Measurements from ENCODE around the gene PRB4.
"Not testable (repeated sequence)": the region's sequence is repeated elsewhere in the genome, so short reads cannot be mapped to it uniquely, and the experiment has no call there.

The PRB4 gene

GRCh38 chr12:11310336-11310735 lies at the start of gene PRB4:
Gene PRB4 (minus strand): TSS chr12:11310436. CDS start chr12:11310398, 38 bp downstream.
- DNase-seq: no peak

DNA sequence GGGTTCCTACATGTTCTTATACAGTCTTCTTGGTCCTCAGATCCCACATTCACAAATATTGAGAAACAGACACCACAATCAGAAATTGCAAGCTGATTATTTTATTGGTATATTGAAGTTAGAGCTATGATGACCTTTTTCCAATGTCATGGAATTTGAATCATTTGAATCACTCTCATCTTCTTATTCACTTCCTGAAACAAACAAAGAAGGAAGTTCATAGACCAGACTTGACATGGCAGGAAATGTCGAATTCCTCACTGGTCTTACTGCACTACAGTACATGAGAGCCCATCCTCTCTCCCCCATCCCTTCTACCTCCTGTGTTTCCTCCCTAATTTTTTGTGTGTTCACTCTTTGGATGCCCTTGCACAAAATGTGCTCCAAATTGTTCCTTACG lies 41.5 kb upstream of the PRB4 start:
- not testable (repeated sequence) for DNase-seq

GRCh38 chr12:11348439-11348838 lies 38.2 kb upstream of the PRB4 start:
- no peak for DNase-seq

DNA sequence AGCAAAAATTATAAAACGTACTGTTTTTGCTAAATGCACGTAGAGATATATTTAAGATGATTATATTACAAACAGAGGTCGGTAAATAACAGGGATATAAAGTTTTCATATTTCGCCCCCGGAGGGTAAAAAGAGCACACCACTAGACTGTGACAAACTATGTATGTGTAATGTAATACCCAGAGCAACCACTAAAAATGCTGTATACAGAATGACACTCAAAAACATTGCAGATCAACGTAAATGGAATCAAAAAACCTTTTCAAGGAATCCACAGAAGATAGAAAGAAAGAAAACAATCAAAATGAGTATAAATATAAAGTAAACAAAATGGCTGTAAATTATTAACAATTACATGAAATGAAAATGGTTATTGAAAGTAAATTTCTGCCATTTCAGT lies 37.6 kb upstream of the PRB4 start:
- DNase-seq: no peak

- no peak for DNase-seq
These were observed 34.3 kb upstream of the PRB4 start for GRCh38 chr12:11344500-11344899.

DNA sequence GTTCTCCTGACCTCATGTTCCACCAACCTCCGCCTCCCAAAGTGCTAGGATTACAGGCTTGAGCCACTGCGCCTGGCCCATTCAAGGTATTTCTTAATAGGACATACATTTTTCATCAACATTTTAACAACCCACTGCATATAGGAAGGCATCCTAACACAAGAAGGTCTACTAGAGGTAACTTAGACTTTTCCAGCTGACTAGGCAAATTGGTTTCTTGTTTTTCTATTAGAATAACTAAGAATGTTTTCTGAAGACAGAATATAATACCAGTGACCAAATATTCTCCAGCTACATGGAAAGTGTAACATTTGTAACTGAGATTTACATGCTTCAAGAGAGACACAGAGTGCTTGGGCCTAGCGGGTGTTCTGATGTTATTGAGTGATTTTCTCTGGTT lies 14.2 kb upstream of the PRB4 start:
- DNase-seq: no peak

GRCh38 chr12:11321980-11322379 lies 11.7 kb upstream of the PRB4 start:
- no peak for DNase-seq

DNA sequence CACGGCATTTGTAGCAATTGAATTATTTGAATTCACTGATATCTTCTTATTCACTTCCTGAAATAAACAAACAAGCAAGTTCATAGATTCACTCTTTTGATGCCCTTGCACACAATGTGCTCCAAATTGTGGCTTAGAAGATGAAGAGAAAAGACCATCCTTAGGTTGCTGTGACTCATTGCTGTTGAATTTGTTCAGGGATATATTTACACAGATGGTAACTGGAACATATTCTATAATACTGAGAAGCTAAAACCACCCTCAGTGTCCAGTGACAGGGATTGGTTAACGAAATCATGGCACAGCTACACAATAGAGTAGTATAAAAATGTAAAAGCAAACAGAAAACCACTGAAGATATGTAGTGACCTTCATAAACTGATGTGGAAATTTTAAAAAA lies 3.1 kb downstream of the PRB4 start:
- no peak for DNase-seq

- DNase-seq: no peak
These were observed 36.8 kb downstream of the PRB4 start for GRCh38 chr12:11273449-11273848.

DNA sequence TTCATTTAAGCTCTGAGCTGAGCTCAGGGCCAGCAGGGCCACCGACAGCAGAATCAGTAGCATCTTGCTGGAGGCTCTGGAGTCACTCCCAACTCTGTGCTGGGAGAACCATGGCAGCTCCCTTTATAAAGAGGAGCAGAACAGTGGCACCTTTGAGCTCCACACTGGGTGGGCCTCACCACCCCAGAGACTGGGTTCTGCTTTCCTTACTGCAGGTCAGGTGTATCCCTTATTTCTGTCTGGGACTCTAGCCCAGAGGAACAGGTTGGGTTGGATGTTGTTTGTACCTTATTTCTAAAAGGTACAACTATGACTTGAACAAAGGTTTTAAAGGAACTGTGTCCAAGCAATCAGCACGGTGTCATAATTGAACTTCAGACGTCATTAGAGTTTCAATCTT lies 40.6 kb downstream of the PRB4 start, which contains the start of gene PRB3:
TSS of gene PRB3 (minus strand) at position 101 of the 400 bp plus-strand sequence. CDS start at position 63, 38 bp downstream.
- DNase-seq: no peak

DNA sequence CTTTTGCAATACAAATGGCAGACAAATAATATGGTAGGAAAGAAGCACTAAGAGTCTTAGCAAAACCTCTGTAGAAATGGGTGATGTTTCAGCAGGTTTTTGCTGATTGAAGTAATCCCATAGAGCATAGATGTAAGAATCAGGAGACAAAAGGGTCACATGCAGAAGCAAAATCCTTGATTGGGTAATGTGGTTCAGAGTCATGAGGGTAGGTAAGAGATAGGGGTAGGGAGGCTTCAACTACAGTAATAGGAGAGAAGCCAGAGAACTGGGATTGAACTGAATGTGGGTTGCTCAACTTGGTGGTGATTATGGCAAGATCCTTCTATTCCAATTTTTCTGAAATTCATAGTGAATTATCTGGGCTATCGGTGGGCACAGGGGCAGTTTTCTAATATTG lies 45.7 kb downstream of the PRB4 start:
- DNase-seq: no peak

Data from NCI-H1092 treated with DMSO at 0.1 percent for 48 hours (cell line).